ENCODE measurements around the gene MCRS1. TPM values are rescaled to one million over a fixed set of nuclear protein-coding genes. Genes with fewer than 3 reads are reported as not detected.

MCRS1 gene
- total RNA-seq, 1 experiment from 2014 or later = 86.8 TPM

DNA sequence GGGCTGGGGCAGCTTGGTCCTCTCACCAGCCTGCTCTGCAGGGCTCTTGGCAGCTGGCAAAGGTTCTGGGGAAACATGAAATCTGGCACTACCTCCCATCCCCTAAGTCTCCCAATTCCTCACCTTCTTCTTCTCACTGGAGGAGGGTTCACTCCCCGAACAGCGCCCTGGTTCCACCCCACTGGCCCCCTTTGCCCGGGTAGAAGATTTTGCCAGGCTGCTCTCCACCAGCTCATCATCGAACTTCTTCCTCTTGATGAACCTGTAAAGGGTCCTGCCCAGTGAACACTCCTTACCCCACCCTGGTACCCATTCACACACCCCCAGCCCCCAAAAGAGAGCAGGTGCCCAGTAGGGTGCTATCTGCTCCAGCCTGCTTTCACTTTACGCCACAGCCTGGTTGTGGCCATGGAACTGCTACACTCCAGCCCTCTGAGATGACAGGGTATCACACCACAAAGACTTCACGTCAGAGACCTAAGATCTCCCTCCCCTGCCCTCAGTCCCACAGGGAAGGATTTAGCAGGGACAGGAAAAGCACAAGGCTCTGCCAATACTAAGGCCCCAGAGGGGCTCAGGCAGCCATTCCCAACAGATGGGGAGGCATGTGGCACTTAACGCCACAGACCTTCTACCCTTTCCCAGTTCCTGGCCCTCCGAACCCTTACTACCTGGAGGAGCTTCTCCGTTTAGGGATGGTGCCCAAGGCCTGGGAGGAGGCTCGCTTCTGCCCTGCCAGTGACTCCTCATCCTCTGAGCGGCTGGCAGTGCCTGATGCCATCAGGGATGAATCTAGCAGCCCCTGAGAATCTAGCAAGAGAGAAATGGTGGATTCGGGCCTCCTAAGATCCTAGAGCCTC lies 2.3 kb downstream of the MCRS1 start:
- intact Hi-C loops (cut with micrococcal nuclease) = no loop called here

DNA sequence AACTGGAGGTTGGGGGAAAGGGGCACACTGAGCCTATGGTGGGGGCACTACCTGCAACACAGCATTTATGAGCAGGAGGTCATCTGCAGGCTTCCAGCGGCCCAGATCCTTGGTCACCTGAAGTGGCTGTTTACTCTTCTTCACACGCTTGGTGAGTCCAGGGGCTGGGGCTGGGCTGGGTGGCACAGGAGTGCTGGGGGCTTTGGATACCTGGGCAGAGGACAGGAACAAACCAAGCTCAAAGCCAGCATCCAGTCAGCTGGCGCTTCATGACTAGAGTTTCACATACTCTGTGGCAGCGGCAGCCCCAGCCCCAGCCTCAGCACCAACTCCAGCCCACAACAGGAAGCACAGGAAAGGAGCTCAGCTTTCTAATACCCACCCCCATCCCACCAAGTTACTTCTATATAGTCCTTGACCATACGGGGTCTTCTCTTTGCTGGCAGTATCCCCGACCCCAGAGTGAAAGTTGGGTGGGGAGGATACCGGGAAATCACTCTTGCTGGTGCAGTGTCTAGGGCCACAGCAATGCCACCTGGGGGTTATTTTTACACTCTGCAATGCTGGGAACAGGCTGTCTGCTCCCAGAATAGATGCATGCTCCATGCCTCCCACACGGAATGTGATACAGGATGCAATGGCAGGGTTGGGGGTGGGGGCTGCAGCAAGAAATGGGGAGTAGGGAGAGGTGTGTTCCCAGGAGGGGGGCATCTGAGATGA lies 3.1 kb downstream of the MCRS1 start:
- H3K4me3 ChIP-seq (ENCODE audit: low read length) = no peak overlapping the region
- H3K9me2 ChIP-seq (replicated peaks; ENCODE audit: low read length) = no peaks in the 10 kb centered on the region
- no peaks in the 10 kb centered on the region for H3K9me3 ChIP-seq (ENCODE audit: low read length)
- DNase-seq (no peak), ATAC-seq (no peak)
- POLR2A ChIA-PET (ENCODE audit: unreplicated experiment) = no interaction called here
- H3K79me2 ChIP-seq (ENCODE audit: low read length) = peaks cover 44% of the 10 kb centered on the region
- H3K4me1 ChIP-seq (ENCODE audit: insufficient read depth, low read length) = peaks cover 13% of the 10 kb centered on the region; the same call in 1 of the 2 replicates
- no TSS peak for BruUV-seq (replicated peaks)
- no peak overlapping the region for H2AFZ ChIP-seq (ENCODE audit: low read length)
- H4K20me1 ChIP-seq (ENCODE audit: low read length) = 0 out of 2 replicates have a peak, but pooled peaks cover 6% of the 10 kb centered on the region
- TF ChIP-seq EZH2phosphoT487 (IDR thresholded peaks at IDR 0.05; ENCODE audit: borderline replicate concordance, low read length) = no peak
- no peak for TF ChIP-seq EZH2 (IDR thresholded peaks at IDR 0.05; ENCODE audit: low read length, unreplicated experiment)
- TF ChIP-seq, protein P1, sequence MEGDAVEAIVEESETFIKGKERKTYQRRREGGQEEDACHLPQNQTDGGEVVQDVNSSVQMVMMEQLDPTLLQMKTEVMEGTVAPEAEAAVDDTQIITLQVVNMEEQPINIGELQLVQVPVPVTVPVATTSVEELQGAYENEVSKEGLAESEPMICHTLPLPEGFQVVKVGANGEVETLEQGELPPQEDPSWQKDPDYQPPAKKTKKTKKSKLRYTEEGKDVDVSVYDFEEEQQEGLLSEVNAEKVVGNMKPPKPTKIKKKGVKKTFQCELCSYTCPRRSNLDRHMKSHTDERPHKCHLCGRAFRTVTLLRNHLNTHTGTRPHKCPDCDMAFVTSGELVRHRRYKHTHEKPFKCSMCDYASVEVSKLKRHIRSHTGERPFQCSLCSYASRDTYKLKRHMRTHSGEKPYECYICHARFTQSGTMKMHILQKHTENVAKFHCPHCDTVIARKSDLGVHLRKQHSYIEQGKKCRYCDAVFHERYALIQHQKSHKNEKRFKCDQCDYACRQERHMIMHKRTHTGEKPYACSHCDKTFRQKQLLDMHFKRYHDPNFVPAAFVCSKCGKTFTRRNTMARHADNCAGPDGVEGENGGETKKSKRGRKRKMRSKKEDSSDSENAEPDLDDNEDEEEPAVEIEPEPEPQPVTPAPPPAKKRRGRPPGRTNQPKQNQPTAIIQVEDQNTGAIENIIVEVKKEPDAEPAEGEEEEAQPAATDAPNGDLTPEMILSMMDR (conservative IDR thresholded peaks at IDR 0.05; ENCODE audit: low read depth, low read length) = no peak
- no peak overlapping the region for H3K9ac ChIP-seq (ENCODE audit: low read length)
- no peaks in the 10 kb centered on the region for H3K27me3 ChIP-seq (ENCODE audit: low read length)
- no peak overlapping the region for H3K4me2 ChIP-seq (ENCODE audit: low read length)
- CTCF ChIA-PET = no interaction called here
- no peaks in the 10 kb centered on the region for H3F3A ChIP-seq (ENCODE audit: low read length, unreplicated experiment)
- H3K36me3 ChIP-seq (ENCODE audit: low read depth, low read length) = peaks cover 20% of the 10 kb centered on the region
- intact Hi-C loops (cut with micrococcal nuclease) = no loop called here
- no peak overlapping the region for H3K27ac ChIP-seq (ENCODE audit: low read length)

More for the DNA sequence above, 2.3 kb downstream of the MCRS1 start:
- TF ChIP-seq, protein P1 (conservative IDR thresholded peaks at IDR 0.05; ENCODE audit: low read depth, low read length) = no peak
- no peak for TF ChIP-seq EZH2phosphoT487 (IDR thresholded peaks at IDR 0.05; ENCODE audit: borderline replicate concordance, low read length)
- TF ChIP-seq EZH2 (IDR thresholded peaks at IDR 0.05; ENCODE audit: low read length, unreplicated experiment) = no peak
- no peak overlapping the region for H3K4me3 ChIP-seq (ENCODE audit: low read length)
- H4K20me1 ChIP-seq (ENCODE audit: low read length) = 0 out of 2 replicates have a peak, but pooled peaks cover 6% of the 10 kb centered on the region
- H3K27me3 ChIP-seq (ENCODE audit: low read length) = no peaks in the 10 kb centered on the region
- H3K79me2 ChIP-seq (ENCODE audit: low read length) = peaks cover 52% of the 10 kb centered on the region
- H3K36me3 ChIP-seq (ENCODE audit: low read depth, low read length) = peaks cover 20% of the 10 kb centered on the region; the same call in 1 of the 2 replicates
- H3F3A ChIP-seq (ENCODE audit: low read length, unreplicated experiment) = no peaks in the 10 kb centered on the region
- CTCF ChIA-PET = no interaction called here
- BruUV-seq (replicated peaks) = no TSS peak
- no peak overlapping the region for H2AFZ ChIP-seq (ENCODE audit: low read length)
- H3K9me3 ChIP-seq (ENCODE audit: low read length) = no peaks in the 10 kb centered on the region
- ATAC-seq = no peak
- no peak for DNase-seq
- POLR2A ChIA-PET (ENCODE audit: unreplicated experiment) = no interaction called here
- H3K9ac ChIP-seq (ENCODE audit: low read length) = no peak overlapping the region
- no peak overlapping the region for H3K27ac ChIP-seq (ENCODE audit: low read length)
- H3K9me2 ChIP-seq (replicated peaks; ENCODE audit: low read length) = no peaks in the 10 kb centered on the region
- peaks cover 13% of the 10 kb centered on the region; the same call in 1 of the 2 replicates for H3K4me1 ChIP-seq (ENCODE audit: insufficient read depth, low read length)
- no peak overlapping the region for H3K4me2 ChIP-seq (ENCODE audit: low read length)

Measured in PC-3 (cell line).